Mesodermal cell (in vitro differentiated cells): ENCODE measurements around the gene NDNF.

Experiments
- H3K27ac ChIP-seq: 2 replicates; pipeline ENCODE4 v1.7.0; 2013; ENCODE audit warnings: mild to moderate bottlenecking, low read depth, low read length, moderate library complexity; ENCODE audit not compliant: severe bottlenecking
- H3K36me3 ChIP-seq: 2 replicates; pipeline ENCODE4 v1.7.1; 2013; ENCODE audit warnings: mild to moderate bottlenecking, low read length, moderate library complexity; ENCODE audit not compliant: control insufficient read depth, insufficient read depth
- H3K4me1 ChIP-seq: one replicate; pipeline ENCODE4 v1.7.1; 2013; ENCODE audit warnings: mild to moderate bottlenecking, low read length; ENCODE audit not compliant: insufficient read depth, control insufficient read depth, poor library complexity, severe bottlenecking
- H3K4me3 ChIP-seq: 2 replicates; pipeline ENCODE4 v1.7.0; 2013; ENCODE audit warnings: low read length, control low read depth, mild to moderate bottlenecking; ENCODE audit not compliant: insufficient read depth, poor library complexity, severe bottlenecking; ENCODE audit errors: extremely low read depth
- H3K9me3 ChIP-seq: 2 replicates; pipeline ENCODE4 v1.7.1; 2013; ENCODE audit warnings: mild to moderate bottlenecking, low read length, moderate library complexity; ENCODE audit not compliant: control insufficient read depth
- WGBS, 2 experiments: methylation state at CpG; one replicate each; pipeline ENCODE4 v1.1.5; 2013; ENCODE audit warnings: missing lambda C conversion rate in 2 of 2; ENCODE audit not compliant: insufficient coverage in 2 of 2; 5-methylcytosine and 5-hydroxymethylcytosine counted together

Gene NDNF

DNA sequence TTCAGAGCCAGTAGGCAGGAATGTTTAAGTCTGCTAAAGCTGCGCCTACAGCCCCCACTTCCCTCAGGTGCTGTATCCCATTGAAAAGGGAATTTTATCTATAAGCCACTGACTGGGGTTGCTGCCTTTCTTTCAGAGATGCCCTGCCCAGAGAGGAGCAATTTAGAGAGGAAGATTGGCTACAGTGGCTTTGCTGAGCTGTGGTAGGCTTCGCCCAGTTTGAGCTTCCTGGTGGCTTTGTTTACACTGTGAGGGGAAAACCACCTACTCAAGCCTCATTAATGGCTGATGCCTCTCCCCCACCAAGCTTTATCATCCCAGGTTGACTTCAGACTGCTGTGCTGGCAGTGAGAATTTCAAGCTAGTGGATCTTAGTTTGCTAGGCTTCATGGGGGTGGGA is 82.1 kb downstream of the NDNF start:
- Histone ChIP-seq H3K4me1 (no peaks in the 10 kb centered on the region), H3K27ac (no peak overlapping the region), H3K36me3 (no peaks in the 10 kb centered on the region), H3K9me3 (no peaks in the 10 kb centered on the region), H3K4me3 (no peak overlapping the region)
- WGBS, 2 experiments: 100% methylated on average over 2 of the region's 2 CpGs; no CpG with 5 or more reads in 1 of the 2 experiments
